GM21528 (cell line): Measurements from ENCODE around the gene ZNF605.
"Not testable (repeated sequence)": the region's sequence is repeated elsewhere in the genome, so short reads cannot be mapped to it uniquely, and the experiment has no call there.

Source experiments
- ATAC-seq: cut with Tn5 transposase; IDR thresholded peaks from one replicate; pipeline ENCODE4 v1.9.1; 2021; ENCODE audit warnings: mild to moderate bottlenecking, moderate library complexity; ENCODE audit not compliant: unreplicated experiment, low FRiP score

The ZNF605 gene

DNA sequence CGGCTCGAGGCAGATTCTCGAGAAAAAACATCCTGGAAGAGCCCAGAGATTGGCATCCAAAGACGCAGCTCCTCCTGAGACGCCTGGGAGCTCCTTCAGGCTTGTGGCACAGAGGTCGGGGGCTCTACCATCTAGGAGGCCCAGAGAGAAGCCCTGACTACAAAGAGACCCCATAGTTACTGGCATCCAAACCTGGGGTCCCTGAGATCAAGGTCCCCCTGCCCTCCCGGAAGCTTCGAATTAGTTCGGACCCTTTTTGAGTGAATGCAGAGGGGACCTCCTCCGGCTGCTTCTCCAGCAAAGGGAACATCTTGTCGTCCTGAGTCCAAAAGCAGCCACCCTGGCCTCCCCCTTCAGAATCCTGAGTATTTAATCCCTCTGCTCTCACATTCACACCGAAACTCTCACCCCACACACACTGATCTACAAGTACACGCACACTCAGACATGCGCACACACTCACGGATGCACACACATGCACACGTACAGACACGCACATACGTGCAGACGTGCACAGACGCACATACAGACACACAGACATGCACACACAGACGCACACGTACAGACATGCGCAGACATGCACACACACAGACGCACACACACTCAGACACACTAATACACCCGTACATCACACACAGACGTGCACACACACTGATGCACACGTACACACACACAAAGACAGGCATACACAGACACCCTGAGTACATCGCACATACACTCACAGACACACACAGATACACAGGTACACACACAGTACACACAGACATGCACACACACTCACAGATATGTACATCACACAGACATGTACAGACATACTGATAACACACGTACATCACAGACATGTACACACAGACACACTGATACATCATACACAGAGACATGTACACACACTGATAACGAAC is 5.9 kb downstream of the ZNF605 start:
- ATAC-seq, result no peak

DNA sequence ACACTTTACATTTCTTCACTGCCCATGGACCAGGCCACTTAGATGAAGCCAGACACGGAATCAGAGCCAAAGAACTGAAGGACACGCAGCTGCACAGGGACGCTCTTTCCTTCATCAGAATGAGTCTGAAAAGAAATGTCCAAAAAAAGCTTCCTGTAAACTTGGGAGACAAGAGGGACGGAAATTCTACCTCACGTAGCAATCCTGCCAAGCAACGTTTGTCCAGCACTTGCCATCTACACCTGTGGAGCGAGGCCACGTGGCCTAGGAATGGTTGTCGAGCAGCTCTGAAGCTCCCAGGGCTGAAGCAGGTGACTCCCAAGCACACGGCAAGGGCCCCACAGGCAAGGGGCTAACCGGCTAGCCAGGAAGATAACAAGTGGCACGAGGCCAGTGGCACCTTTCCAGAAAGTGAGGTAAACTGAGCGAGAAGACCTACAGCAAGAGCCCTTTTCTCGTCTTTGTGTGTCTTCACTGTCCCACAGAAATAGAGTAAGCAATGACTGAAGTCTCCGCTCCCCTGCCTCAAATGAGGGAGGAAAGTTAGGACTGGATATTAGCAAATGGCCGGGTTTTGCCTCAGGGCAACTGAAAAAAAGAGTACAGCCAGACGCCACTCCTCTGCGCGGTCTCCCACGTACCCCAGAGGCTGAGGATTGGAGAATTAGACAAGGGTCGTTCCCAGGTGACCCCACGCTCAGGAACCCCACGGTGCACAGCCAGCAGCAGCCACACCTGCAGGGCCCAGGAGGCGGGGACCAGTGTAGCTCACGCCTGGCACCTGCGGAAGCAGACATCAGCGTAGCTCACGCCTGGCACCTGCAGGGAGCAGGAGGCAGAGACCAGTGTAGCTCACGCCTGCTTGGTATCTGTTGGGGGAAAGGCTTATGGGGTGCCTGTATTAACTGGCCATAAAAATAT is 7.7 kb downstream of the ZNF605 start:
- no peak for ATAC-seq

DNA sequence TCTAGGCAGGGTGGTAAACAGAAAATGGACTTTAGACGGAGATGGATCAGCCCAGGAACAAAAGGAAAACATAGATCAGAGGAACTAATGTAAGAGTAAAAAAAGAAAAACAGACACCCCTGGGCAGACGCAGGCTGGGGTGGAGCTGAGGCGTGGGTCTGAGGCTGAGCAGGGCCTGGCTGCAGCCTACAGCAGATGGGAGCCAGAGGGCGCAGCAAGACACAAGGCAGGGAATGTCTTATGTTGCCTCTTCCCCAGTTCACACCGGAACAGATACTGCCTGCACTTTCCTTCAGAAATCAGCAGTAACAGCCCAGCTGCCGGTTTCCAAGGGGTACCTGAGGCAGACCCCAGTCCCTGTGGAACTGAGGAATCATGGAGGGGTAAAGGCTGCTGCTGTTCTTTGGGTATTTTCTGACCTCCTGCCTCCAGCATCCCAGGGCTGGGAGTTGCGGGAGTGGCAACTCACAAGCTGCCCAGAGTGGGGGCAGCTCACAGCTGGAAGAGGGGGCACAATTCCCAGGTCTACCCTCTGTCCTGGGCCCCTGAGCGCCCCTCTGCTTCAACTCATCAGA is 9.8 kb downstream of the ZNF605 start:
- ATAC-seq, result no peak

DNA sequence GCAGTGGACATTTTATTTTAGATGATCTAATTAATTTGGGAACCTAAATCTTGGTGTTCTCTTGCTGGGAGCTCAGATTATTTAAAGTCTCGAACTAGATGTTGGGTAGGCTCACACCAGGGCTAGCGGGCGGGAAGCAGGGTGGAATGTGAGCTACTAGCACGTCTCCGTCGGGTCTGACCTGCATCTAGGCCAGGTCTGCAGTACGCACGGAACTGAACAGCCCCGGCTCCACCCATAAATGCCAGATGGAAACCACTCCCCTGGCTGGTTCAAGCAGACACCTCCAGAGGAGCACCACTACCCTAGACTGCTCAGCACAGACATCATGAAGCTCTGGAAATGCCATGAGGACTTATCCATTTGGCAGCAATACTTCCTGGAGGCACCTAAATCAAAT is 10.3 kb downstream of the ZNF605 start:
- no peak for ATAC-seq

DNA sequence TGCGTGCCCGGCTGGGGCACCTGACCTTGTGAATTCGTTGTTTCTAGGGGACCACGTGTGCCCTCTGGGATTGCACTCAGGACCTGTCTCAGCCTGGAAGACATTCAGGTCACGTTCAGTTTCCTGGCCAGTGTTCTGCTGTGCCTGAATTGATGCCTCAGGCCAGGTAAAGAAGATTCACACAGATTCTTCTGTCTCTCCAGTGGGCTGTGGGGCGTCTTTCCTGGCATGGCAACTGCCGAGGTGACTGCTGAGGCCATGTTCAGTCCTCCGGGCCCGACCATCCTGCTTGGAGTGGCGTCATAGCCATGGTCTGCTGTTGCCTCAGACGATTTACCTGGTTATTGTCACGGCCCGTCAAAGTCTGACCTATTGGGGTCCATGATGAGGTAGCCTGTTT is 13.5 kb downstream of the ZNF605 start:
- ATAC-seq, result no peak

DNA sequence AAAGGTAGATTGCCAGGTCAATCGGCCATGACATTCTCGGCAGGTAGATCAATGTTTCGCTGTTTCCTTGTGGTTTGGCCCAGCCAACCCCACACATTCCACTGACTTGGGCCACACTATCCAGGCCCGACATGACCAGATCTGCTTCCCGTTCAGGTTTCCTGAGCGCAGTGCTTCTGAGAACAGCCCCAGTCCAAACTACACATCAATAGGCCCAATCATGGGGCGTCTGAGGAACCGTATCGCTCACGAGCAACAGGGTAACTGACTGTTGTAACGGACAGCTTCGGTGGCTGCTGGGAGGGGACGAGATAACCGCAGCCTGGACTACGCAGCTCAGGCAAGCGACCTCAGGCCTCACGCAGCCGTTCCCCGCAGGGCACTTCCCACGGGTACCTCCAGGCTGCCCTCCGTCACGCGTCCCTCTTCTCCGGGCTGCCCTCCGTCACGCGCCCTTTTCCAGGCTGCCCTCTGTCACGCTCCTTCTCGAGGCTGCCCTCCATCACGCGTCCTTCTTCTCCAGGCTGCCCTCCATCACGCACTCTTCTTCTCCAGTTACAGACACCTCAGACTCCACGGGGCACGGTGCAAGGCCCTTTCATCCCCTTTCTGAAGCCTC is 14.7 kb downstream of the ZNF605 start:
- no peak for ATAC-seq

DNA sequence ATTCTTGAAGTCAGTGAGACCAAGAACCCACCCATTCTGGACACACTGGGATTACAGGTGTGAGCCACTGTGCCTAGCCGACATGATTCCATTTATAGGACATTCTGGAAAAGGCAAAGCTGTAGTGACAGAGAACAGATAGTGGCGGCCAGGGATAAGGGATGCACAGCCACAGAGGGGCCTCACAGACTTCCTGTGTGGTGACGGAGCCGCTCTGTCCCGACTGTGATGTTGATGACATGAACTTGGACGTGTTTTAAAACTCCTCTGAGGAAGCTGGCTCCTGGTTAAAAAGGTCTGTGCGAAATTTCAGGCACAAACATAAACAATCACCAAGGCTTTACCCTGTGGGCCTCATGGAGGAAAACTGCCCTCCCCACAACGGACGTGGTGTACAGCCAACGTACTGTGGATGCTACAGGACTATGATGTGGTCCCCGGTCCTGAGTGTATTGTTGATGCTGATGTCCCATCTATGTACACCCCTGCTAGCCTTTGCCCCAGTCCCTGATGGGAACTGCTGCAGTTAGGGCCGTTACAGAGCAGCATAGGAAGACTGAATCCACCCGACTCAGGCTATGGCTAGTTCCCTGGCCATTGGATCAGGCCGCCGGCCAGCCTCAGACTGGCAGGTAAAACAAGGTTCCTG is 15.9 kb downstream of the ZNF605 start:
- no peak for ATAC-seq

DNA sequence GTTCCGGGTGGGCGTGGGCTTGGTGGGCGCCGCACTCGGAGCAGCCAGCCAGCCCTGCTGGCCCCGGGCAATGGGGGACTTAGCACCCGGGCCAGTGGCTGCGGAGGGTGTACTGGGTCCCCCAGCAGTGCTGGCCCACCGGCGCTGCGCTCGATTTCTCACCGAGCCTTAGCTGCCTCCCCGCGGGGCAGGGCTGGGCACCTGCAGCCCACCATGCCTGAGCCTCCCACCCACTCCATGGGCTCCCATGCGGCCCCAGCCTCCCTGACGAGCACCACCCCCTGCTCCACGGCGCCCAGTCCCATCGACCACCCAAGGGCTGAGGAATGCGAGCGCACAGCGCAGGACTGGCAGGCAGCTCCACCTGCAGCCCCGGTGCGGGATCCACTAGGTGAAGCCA is 17.3 kb downstream of the ZNF605 start:
- ATAC-seq, result not testable (repeated sequence)

DNA sequence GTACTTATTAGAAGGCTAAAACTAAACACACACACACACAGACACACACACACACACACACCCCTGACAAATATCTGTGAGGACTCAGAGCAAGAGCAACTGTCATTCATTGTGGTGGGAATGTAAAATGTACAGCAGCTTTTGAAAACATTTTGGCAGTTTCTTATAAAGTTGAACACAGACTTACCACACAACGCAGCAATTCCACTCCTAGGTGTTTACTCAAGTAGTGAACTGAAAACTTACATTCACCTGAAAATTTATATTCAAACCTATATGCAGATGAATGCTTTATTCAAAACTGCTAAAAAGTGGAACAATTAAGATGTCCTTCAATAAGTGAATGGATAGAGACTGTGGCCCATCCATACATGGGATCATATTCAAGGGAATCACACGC is 18.6 kb downstream of the ZNF605 start:
- no peak for ATAC-seq

DNA sequence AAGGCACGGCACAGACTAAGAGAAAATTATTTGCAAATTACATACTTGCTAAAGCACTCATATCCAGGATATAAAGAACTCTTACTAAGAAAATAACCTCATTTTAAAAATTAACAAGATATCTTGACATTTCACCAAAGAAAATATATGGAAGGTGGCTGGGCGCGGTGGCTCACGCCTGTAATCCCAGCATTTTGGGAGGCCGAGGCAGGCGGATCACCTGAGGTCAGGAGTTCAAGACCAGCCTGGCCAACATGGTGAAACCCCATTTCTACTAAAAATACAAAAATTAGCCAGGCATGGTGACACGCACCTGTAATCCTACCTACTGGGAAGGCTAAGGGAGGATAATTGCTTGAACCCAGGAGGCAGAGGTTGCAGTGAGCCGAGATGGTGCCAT is 19.2 kb downstream of the ZNF605 start:
- not testable (repeated sequence) for ATAC-seq

DNA sequence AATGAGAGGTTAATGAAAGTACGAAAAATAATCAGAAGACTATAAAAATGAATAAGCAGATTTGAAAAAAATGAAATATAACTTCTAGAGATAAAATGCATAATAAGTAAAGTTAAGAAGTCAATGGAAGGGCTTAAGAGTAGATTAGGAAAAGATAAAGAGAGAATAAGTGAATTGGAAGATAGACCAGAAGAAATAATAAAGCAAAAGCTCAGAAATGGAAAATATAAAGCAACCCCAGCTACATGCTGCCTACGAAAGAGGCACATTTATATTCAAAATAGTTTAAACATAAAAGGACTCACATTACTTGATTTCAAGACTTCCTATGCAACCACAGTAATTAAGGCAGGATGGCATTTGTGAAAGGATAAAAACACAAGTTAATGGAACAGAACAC is 19.9 kb downstream of the ZNF605 start:
- no peak for ATAC-seq

DNA sequence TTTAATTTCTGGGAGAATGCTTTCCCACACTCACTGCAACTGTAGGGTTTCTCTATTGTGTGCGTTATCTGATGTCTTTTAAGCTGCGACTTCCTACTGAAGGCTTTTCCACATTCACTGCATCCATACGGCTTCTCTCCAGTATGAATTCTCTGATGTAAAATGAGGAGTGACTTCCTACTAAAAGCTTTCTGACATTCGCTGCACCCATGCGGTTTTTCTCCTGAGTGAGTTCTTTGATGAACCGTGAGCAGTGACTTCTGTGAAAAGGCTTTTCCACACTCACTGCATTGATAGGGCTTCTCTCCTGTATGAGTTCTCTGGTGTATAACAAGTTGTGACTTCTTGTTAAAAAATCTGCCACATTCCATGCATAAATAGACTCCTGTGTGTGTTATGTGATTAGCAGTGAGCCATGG is 29.7 kb downstream of the ZNF605 start:
- no peak for ATAC-seq

DNA sequence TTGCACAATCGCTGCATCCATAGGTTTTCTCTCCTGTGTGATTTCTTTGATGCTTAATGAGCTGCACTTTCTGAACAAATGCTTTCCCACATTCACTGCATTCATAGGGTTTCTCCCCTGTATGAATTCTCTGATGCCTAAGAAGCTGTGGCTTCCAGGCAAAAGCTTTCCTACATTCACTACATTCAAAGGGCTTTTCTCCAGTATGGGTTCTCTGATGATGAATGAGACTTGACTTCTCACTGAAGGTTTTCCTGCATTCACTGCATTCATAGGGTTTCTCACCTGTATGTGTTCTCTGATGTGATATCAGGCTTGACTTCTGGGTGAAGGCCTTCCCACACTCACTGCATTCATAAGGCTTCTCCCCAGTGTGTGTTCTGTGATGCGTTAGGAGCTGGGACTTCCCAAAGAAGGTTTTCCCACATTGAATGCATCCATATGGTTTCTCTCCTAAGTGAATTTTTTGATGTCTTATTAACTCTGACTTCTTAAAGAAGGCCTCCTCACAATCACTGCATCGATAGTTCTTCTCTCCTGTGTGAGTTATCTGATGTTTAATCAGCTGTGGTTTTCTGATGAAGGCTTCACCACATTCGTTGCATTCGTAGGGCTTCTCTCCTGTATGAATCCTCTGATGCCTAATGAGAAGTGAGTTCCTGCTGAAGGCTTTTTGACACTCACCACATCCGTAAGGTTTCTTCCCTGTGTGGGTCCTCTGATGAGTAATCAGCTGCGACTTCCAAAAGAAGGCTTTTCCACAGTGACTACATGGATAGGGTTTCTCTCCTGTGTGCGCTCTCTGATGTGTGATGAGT is 30.3 kb downstream of the ZNF605 start:
- ATAC-seq, result no peak

DNA sequence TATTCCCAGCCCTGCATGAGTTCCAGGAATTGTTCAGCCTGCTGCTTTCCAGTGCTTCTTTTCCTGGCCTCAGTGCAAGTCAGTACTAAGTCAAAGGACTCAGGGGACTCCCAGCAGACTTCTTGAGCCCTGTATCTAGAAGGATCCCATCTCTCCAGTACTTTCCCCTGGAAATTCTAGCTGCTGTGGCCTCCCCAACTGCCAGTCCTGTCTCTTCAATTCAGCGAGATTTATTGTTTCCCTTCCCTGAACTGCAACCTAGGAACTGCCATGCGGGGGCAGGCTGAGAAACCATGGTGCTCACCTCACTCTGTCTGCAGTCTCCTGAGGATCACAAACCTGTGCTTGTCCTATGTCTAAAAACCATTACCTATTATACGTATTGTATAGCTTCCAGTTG is 31.8 kb downstream of the ZNF605 start:
- no peak for ATAC-seq

DNA sequence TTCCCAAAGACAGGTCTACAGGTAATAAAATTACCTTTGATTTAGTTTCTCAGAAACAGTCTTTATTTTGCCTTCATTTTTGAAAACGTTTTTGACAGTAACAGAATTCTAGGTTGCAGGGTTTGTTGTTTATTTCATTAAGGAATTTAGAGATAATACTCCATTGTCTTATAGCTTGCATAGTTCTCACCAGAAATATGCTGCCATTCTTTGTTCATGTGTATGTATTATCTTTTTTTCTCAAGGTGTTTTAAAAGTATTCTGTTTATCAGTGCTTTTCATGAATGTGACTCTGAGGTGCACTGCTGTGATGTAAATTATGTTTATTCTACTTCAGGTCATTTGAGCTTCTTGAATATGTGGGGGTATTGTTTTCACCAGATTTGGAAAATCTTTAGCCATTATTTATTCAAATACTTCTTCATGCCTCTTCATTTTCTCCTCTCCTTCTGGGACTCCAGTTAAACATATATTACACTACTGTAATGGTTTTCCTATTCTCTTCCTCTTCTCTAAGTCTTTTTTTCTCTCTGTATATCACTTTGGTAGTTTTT is 32.7 kb downstream of the ZNF605 start:
- ATAC-seq, result no peak

DNA sequence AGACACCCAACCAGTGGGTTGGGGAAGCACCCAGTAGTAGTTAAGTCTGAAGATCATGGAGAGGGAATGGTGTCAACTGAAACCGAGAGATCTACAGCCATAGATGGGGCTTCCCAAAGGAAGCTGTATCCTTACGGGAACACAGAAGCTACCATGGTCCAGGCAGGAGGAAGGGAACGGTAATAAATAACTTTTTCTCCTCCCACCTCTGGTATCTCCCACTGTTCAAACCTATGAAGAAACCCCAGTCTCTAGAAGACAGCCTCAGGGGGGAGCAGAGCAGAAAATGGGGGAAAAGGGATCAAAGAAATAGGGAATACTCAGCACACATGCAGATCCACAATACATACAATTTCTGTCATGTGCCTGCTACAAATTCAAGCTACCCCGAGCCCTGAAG is 33.4 kb downstream of the ZNF605 start:
- no peak for ATAC-seq

DNA sequence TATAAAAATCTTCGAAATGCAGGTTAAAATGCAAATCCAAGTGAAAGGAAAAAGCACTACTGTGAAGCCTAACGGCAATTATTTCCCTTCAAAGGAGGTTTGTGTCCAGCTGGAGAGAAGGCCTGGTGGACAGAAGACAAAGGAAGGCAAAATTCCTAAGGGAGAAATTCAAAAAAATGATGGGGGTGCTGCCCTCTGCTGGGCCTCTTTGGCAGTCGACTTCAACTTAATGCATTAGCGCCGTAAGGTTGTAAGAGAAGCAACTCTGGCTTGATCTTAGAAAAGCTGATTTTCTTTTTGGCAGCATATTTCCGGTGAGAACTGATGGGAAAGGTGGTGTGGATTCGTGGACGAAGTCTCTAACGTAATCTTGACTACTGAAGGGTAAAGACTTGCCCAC is 34.4 kb downstream of the ZNF605 start:
- no peak for ATAC-seq

DNA sequence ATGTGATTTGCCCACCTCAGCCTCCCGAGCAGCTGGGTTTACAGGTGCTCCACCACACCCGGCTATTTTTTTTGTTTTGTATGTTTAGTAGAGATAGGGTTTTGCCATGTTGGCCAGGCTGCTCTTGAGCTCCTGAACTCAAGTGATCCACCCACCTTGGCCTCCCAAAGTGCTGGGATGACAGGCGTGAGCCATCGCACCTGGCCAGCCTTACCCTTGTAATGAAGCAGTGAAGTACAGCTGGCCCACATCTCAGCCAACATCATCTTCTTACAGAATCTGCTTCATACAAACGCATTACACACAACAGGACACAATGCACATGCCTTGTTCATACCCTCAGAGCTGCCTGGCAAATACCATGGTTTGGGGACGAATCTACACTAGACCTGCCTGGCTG is 37.4 kb downstream of the ZNF605 start:
- no peak for ATAC-seq

DNA sequence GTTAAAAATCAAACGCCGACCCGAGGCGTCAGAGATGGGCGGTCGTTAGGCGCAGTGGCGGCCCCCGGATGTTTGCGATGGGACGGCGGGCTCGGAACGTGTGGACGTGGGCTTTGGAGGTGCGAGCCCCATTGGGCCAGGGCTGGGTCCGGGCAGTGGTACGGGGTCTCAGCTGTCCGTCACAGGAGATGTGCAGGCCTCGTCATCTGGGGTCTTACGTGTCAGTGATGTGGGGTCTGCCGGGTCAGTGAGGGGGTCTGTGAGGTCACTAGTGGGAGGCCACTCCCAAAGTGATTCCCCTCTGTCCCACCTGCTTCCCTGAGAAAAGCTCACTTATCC is 47.1 kb downstream of the ZNF605 start:
- ATAC-seq, result no peak
